SK-N-SH treated with all-trans-retinoic acid at 6 μM for 48 hours (cell line): ENCODE results near the gene RNASE3.
"Not testable (repeated sequence)": the region's sequence is repeated elsewhere in the genome, so short reads cannot be mapped to it uniquely, and the experiment has no call there.

ENCODE experiments used
- PATZ1 ChIP-seq: fragments of 250-450 bp; sonication (Bioruptor Pico); IDR thresholded peaks from 2 replicates; pipeline ENCODE4 v1.8.0; 2020; ENCODE audit warnings: mild to moderate bottlenecking, moderate library complexity, borderline replicate concordance
- RARB ChIP-seq: fragments of 250-450 bp; sonication (Bioruptor Pico); IDR thresholded peaks from 2 replicates; pipeline ENCODE4 v1.8.0; 2021; ENCODE audit warnings: mild to moderate bottlenecking, moderate library complexity
- TF ChIP-seq, protein P1 (sequence below): fragments of 250-450 bp; sonication (Bioruptor Pico); IDR thresholded peaks from 2 replicates; pipeline ENCODE4 v1.8.0; 2021; ENCODE audit warnings: low read depth, mild to moderate bottlenecking, moderate library complexity, borderline replicate concordance

DNA sequence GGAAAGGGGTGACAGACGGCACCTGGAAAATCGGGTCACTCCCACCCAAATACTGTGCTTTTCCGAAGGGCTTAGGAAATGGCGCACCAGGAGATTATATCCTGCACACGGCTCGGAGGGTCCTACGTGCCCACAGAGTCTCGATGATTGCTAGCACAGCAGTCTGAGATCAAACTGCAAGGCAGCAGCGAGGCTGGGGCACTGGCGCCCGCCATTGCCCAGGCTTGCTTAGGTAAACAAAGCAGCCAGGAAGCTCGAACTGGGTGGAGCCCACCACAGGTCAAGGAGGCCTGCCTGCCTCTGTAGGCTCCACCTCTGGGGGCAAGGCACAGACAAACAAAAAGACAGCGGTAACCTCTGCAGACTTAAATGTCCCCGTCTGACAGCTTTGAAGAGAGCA is 19.6 kb downstream of the RNASE3 start:
- TF ChIP-seq RARB, PATZ1 (CRISPR knock-in tag): not testable (repeated sequence)
- TF ChIP-seq, protein P1, sequence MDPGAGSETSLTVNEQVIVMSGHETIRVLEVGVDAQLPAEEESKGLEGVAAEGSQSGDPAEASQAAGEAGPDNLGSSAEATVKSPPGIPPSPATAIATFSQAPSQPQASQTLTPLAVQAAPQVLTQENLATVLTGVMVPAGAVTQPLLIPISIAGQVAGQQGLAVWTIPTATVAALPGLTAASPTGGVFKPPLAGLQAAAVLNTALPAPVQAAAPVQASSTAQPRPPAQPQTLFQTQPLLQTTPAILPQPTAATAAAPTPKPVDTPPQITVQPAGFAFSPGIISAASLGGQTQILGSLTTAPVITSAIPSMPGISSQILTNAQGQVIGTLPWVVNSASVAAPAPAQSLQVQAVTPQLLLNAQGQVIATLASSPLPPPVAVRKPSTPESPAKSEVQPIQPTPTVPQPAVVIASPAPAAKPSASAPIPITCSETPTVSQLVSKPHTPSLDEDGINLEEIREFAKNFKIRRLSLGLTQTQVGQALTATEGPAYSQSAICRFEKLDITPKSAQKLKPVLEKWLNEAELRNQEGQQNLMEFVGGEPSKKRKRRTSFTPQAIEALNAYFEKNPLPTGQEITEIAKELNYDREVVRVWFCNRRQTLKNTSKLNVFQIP (CRISPR knock-in tag), result not testable (repeated sequence)
